HEK293T (cell line): Measurements from ENCODE around the gene VWC2.
"Not testable (repeated sequence)": the region's sequence is repeated elsewhere in the genome, so short reads cannot be mapped to it uniquely, and the experiment has no call there.

ENCODE experiments used
- CTCF ChIA-PET: fragments of 350-600 bp; formaldehyde crosslinking; extraction: SDS; loops from one replicate; lab custom pipeline; 2021; ENCODE audit warnings: antibody characterized with exemption, inconsistent platforms; lab: Yijun Ruan, JAX
- POLR2A ChIA-PET: fragments of 350-600 bp; formaldehyde crosslinking; extraction: SDS; loops from one replicate; lab custom pipeline; 2020; ENCODE audit warnings: antibody characterized with exemption, inconsistent platforms; lab: Yijun Ruan, JAX
- DNase-seq: peaks from one replicate; pipeline ENCODE4 v3.0.0; 2012; ENCODE audit warnings: mixed read lengths; ENCODE audit errors: extremely low spot score
- ARNT ChIP-seq: fragments of 450-650 bp; IDR thresholded peaks from 2 replicates; pipeline ENCODE4 v1.6.1; 2017; ENCODE audit warnings: mild to moderate bottlenecking
- BHLHE40 ChIP-seq: fragments of 450-650 bp; IDR thresholded peaks from 2 replicates; pipeline ENCODE4 v1.6.1; 2016; ENCODE audit warnings: mild to moderate bottlenecking, moderate library complexity, borderline replicate concordance
- CTBP1 ChIP-seq: fragments of 450-650 bp; IDR thresholded peaks from 2 replicates; pipeline ENCODE4 v1.6.1; 2016; ENCODE audit warnings: borderline replicate concordance
- ELF4 ChIP-seq: fragments of 450-650 bp; IDR thresholded peaks from 2 replicates; pipeline ENCODE4 v1.6.1; 2017; ENCODE audit warnings: antibody characterized with exemption
- FOXA1 ChIP-seq: fragments of 450-650 bp; IDR thresholded peaks from 2 replicates; pipeline ENCODE4 v1.6.1; 2016; ENCODE audit warnings: mild to moderate bottlenecking
- FOXK2 ChIP-seq: fragments of 450-650 bp; IDR thresholded peaks from 2 replicates; pipeline ENCODE4 v1.6.1; 2016; ENCODE audit warnings: mild to moderate bottlenecking
- FOXM1 ChIP-seq: fragments of 450-650 bp; IDR thresholded peaks from 2 replicates; pipeline ENCODE4 v1.6.1; 2017; ENCODE audit warnings: mild to moderate bottlenecking, borderline replicate concordance
- HDGF ChIP-seq: fragments of 450-650 bp; IDR thresholded peaks from 2 replicates; pipeline ENCODE4 v1.6.1; 2017; ENCODE audit warnings: antibody characterized with exemption, borderline replicate concordance
- L3MBTL2 ChIP-seq: fragments of 450-650 bp; conservative IDR thresholded peaks from 2 replicates; pipeline ENCODE4 v1.6.1; 2016; ENCODE audit warnings: mild to moderate bottlenecking
- LEF1 ChIP-seq: fragments of 450-650 bp; IDR thresholded peaks from 2 replicates; pipeline ENCODE4 v1.6.1; 2017; ENCODE audit warnings: mild to moderate bottlenecking, borderline replicate concordance
- NFRKB ChIP-seq: fragments of 450-650 bp; IDR thresholded peaks from 2 replicates; pipeline ENCODE4 v1.6.1; 2016; ENCODE audit warnings: mild to moderate bottlenecking, moderate library complexity
- SP1 ChIP-seq: fragments of 450-650 bp; IDR thresholded peaks from 2 replicates; pipeline ENCODE4 v1.6.1; 2017
- SUZ12 ChIP-seq: fragments of 450-650 bp; IDR thresholded peaks from 2 replicates; pipeline ENCODE4 v1.6.1; 2016; ENCODE audit warnings: mild to moderate bottlenecking
- TARDBP ChIP-seq: fragments of 450-650 bp; IDR thresholded peaks from 2 replicates; pipeline ENCODE4 v1.6.1; 2016
- ZNF384 ChIP-seq: fragments of 450-650 bp; IDR thresholded peaks from 2 replicates; pipeline ENCODE4 v1.6.1; 2016
- TF ChIP-seq, protein P1 (sequence below): fragments of 450-650 bp; IDR thresholded peaks from 2 replicates; pipeline ENCODE4 v1.6.1; 2016

Gene VWC2

DNA sequence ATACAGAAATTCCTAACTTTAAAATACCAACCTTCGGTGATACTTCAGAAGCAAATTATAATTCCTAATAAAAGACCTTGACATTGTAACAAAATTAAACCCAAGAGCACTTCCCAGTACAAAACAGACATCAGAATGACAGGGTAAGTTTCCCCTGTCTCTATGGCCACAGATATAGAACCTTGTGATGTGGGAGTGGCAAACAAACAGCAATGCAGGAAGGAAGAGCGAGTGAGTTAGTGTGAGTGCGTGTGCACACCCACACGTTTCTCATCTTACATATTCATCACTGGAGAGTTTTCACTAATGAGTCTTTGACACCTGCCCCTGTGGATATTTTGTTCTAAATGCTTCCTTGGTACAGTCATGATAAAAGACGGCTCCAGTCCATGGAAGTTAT is 72.2 kb downstream of the VWC2 start:
- no peak for DNase-seq
- ChIA-PET POLR2A (no interaction called here), CTCF (no interaction called here)
- no peak for TF ChIP-seq ARNT
- no peak for TF ChIP-seq HDGF
- no peak for TF ChIP-seq SUZ12
- TF ChIP-seq LEF1: no peak
- no peak for TF ChIP-seq CTBP1
- TF ChIP-seq SP1: no peak
- TF ChIP-seq BHLHE40: no peak
- TF ChIP-seq TARDBP: no peak
- TF ChIP-seq NFRKB: no peak
- TF ChIP-seq FOXK2: no peak
- TF ChIP-seq, protein P1, sequence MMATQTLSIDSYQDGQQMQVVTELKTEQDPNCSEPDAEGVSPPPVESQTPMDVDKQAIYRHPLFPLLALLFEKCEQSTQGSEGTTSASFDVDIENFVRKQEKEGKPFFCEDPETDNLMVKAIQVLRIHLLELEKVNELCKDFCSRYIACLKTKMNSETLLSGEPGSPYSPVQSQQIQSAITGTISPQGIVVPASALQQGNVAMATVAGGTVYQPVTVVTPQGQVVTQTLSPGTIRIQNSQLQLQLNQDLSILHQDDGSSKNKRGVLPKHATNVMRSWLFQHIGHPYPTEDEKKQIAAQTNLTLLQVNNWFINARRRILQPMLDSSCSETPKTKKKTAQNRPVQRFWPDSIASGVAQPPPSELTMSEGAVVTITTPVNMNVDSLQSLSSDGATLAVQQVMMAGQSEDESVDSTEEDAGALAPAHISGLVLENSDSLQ: no peak
- TF ChIP-seq ZNF384: no peak
- TF ChIP-seq L3MBTL2: no peak
- TF ChIP-seq FOXM1: no peak

DNA sequence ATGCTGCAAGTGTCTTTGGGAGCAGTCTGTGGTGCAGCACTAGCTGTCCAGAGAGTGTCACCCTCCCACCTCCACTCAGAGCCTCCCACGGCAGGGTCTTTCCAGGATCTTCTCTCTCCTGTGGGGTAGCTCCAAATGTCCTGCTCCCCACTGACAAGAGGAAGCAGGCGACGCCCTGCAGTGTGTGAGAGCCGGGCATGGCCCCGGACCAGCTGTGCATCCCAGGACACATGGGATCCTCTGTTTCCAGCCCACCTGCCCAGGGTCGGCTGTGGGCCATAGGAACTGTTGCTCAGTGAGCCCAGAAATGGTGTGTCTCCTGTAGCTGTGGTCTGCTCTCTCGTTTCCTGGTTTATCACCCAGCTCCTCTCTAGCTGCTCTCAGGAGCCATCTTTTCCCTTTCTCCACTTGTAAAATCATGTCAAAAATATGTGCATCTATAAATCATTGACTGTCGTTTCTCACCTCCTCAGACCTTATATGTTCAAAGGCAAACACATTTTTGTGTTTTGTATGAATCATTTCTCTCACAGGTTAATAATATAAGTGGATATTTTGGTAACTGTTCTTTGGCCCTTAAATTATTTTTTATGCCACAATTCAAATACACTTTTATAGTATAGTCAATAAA is 74.9 kb downstream of the VWC2 start:
- DNase-seq: no peak
- TF ChIP-seq L3MBTL2: no peak
- no peak for TF ChIP-seq SUZ12
- no peak for TF ChIP-seq NFRKB
- TF ChIP-seq BHLHE40: no peak
- TF ChIP-seq ARNT: no peak
- no peak for TF ChIP-seq FOXM1
- TF ChIP-seq HDGF: no peak
- TF ChIP-seq FOXK2: no peak
- TF ChIP-seq LEF1: no peak
- no peak for TF ChIP-seq FOXA1
- TF ChIP-seq ELF4: no peak
- no peak for TF ChIP-seq TARDBP
- TF ChIP-seq CTBP1: no peak
- TF ChIP-seq, protein P1: no peak
- TF ChIP-seq ZNF384: no peak
- no peak for TF ChIP-seq SP1
- ChIA-PET POLR2A (no interaction called here), CTCF (no interaction called here)

DNA sequence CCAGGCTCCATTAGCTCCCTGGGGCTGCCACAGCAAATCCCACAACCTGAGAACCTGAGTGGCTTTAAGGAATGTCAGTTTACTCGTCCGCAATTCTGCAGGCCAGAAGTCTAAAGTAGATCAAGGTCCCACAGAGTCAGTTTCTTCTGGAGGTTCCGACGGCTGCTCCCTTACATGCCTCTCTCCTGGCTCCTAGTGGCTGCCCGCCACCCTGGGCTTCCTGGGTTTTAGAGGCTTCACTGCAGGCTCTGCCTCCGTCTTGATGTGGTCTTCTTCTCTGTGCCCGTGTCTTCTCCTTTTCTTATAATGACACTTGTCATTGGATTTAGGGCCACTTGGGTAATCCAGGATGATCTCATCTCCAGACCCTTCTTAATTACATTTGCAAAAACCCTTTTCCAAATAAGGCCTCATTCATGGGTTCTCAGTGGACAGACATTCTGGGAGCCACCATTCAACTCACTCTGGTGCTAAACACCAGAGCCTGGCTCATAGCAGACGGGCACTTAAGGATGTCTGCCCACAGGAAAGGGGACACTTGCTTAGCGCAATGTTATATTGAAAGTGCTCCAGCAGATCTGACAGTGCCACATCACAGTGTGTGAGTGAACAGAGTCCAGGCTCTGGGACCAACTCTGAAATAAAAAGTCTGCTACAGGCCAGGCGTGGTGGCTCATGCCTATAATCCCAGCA is 77.6 kb downstream of the VWC2 start:
- POLR2A ChIA-PET: no interaction called here
- DNase-seq: no peak
- CTCF ChIA-PET: no interaction called here
- no peak for TF ChIP-seq NFRKB
- no peak for TF ChIP-seq FOXK2
- TF ChIP-seq ZNF384: no peak
- TF ChIP-seq ARNT: no peak
- no peak for TF ChIP-seq L3MBTL2

DNA sequence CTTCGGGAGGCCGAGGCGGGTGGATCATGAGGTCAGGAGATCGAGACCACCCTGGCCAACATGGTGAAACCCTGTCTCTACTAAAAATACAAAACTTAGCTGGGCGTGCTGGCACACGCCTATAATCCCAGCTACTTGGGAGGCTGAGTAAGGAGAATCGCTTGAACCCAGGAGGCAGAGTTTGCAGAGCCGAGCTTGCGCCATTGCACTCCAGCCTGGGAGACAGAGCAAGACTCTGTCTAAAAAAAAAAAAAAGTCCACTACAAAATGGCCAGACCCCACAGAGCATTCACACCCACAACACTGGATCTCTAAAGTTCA is 78.1 kb downstream of the VWC2 start:
- POLR2A ChIA-PET, DNase-seq: not testable (repeated sequence)
- CTCF ChIA-PET: interaction anchor here (0.7 kb wide), 1 partner anchor 976 kb away, joined by 3 read pairs; no protein-coding TSS in a partner anchor

DNA sequence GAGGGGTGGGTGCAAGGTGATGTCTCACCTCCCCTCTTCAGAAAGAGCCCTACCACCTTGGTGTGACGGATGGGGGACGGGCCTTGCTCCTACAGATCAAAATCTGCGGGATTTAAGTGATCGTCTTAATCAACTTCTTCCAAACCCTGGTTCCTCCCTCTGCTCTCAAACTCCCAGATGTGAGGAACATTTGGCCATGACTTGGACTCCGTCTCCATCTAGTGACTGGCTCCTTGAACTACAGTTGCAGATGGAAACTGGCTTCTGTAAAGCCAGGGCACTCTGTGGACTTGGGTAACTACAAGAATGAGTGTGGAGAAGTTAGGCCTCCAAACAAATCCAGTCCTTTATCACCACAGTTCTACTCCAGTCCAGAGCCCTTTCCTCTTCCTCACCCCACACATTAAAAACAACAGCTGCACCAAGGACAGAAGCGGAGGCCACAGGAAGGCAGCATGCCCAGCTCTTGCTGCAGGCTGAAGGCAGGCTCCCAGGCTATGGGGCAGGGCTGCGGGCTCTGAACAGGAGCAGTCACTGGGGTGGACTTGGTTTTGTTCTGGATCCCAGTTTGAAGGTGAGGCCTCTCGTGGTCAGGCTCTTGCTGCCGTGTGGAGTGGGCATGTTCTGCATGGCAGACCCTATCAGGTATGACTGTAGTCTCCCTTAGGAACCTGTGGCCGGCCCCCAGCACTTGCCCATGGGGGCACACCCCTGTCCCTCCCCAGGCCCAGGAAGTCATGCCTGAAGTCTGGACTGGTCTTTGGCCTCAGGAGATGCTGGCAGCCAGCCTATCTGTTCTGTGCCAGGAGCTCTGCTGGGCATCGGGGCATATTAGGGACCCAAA is 79.4 kb downstream of the VWC2 start:
- CTCF ChIA-PET: no interaction called here
- DNase-seq: peak; percentile 45
- POLR2A ChIA-PET: no interaction called here
- TF ChIP-seq HDGF (no peak), NFRKB (no peak), ELF4 (no peak), FOXK2 (no peak), L3MBTL2 (no peak), LEF1 (no peak), ZNF384 (no peak), FOXM1 (no peak), ARNT (no peak), BHLHE40 (no peak), SP1 (no peak), FOXA1 (no peak), CTBP1 (no peak), SUZ12 (no peak), TARDBP (no peak)
- TF ChIP-seq, protein P1: no peak
